Central memory CD4-positive, alpha-beta T cell (primary cell): Measurements from ENCODE around the gene HK2.

ENCODE experiments used
- DNase-seq: peaks from one replicate; pipeline ENCODE4 v3.0.0; 2022

The HK2 gene

DNA sequence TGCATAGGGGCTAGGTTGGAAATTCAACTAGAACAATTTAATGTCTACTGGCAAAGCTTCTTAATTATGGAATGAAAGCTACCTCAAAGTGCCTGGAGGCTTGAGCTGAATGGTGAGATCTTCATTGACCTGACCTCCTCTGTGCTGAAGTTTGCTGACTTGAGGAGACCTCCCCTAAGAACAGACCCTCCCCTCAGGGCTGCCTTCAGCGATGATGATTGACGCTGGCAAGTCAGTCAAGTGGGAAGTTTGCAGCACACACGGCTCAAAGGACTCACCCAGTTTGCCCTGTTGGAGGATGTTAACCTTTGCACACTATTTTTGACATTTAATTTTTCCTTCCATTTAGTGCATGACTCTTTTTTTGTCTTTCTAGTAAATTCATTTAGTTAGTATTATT, 107.4 kb downstream of the HK2 start:
- DNase-seq: no peak

DNA sequence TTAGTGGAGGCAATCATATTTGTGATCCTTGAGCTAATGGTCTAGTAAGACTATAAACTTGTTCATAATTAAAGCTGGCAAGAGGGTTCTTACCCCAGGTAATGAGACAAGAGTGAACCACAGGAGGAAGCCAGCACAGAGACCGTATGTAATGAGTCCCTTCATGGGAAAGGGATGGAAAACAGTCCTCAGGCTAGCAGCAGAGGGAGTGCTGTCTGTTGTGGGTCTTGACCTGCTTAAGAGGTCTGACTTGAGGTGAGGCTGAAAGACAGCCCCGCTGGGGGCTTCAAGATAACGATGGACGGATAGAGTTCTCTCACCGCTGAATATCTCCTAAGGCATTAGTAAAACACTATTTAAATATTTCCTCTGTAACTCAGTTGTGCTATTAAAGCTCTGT, 108.3 kb downstream of the HK2 start:
- no peak for DNase-seq
